GM12878 (cell line): Measurements from ENCODE around the gene TMCC3. TPM values are rescaled to one million over a fixed set of nuclear protein-coding genes. Genes with fewer than 3 reads are reported as not detected.

Source experiments
- ATAC-seq: fragments of 200-7000 bp; cut with Tn5 transposase; 3 replicates; pipeline ENCODE4 v1.9.1; 2020; ENCODE audit warnings: mild to moderate bottlenecking, moderate library complexity
- BruUV-seq: library from RNA; stranded (reverse); fragments of 400-500 nt; replicated peaks from 2 replicates; lab custom pipeline; 2021; lab: Mats Ljungman, UMichigan
- CTCF ChIA-PET: fragments of 300-600 bp; sonication (Branson Sonifier 250); formaldehyde crosslinking; extraction: SDS; loops from one replicate; lab custom pipeline; 2021; ENCODE audit warnings: inconsistent platforms; lab: Yijun Ruan, JAX
- POLR2A ChIA-PET: fragments of 350-600 bp; formaldehyde crosslinking; extraction: SDS; loops from one replicate; lab custom pipeline; 2021; ENCODE audit warnings: inconsistent platforms; lab: Charles Lee
- RAD21 ChIA-PET: fragments of 300-600 bp; sonication (Branson Sonifier 250); formaldehyde crosslinking; loops from one replicate; lab custom pipeline; 2023; ENCODE audit warnings: antibody characterized with exemption; ENCODE audit not compliant: unreplicated experiment; lab: Charles Lee
- SMC1A ChIA-PET: fragments of 300-600 bp; sonication (Branson Sonifier 250); formaldehyde crosslinking; loops from one replicate; lab custom pipeline; 2023; ENCODE audit not compliant: unreplicated experiment, uncharacterized antibody; lab: Charles Lee
- DNase-seq: peaks from one replicate; pipeline ENCODE4 v3.0.0-alpha.2; 2011; ENCODE audit warnings: low read depth, low spot score
- FAIRE-seq: peaks from 3 replicates; lab custom pipeline; 2011; peaks lifted over from hg19 to GRCh38; lab: Jason Lieb, UNC
- H2AFZ ChIP-seq: 2 replicates; pipeline ENCODE4 v1.6.0; 2011; ENCODE audit warnings: low read depth, low read length, control low read depth; ENCODE audit not compliant: control insufficient read depth
- H3K27ac ChIP-seq: 2 replicates; pipeline ENCODE4 v1.5.1; 2011; ENCODE audit warnings: control low read depth; ENCODE audit not compliant: control insufficient read depth, insufficient read depth
- H3K27me3 ChIP-seq, 2 experiments: replicated peaks in 1 of 2; 2 replicates each; pipeline versions ENCODE4 v1.6.0 to v1.6.1; 2011; ENCODE audit warnings: low read length in 1 of 2; ENCODE audit not compliant: control insufficient read depth in 2 of 2, insufficient read depth in 2 of 2
- H3K36me3 ChIP-seq, 2 experiments: 2 replicates each; pipeline ENCODE4 v1.5.1; 2011; ENCODE audit warnings: low read length in 1 of 2; ENCODE audit not compliant: control insufficient read depth in 2 of 2, insufficient read depth in 2 of 2
- H3K4me1 ChIP-seq: 2 replicates; pipeline ENCODE4 v1.6.1; 2011; ENCODE audit warnings: mild to moderate bottlenecking, low read length, moderate library complexity, mixed read lengths; ENCODE audit not compliant: control insufficient read depth, insufficient read depth
- H3K4me2 ChIP-seq: 2 replicates; pipeline ENCODE4 v1.6.0; 2011; ENCODE audit warnings: control low read depth; ENCODE audit not compliant: control insufficient read depth, insufficient read depth
- H3K4me3 ChIP-seq: fragments of 200-600 bp; sonication (generic); 2 replicates; pipeline ENCODE4 v1.5.1; 2016
- H3K79me2 ChIP-seq: 2 replicates; pipeline ENCODE4 v1.6.0; 2011; ENCODE audit warnings: low read length; ENCODE audit not compliant: control insufficient read depth, insufficient read depth
- H3K9ac ChIP-seq: 2 replicates; pipeline ENCODE4 v1.8.0; 2011; ENCODE audit warnings: low read length, control low read depth, mixed read lengths; ENCODE audit not compliant: control insufficient read depth, insufficient read depth
- H3K9me3 ChIP-seq: replicated peaks from 3 replicates; pipeline ENCODE4 v1.5.1; 2011; ENCODE audit warnings: mild to moderate bottlenecking, low read length; ENCODE audit not compliant: control insufficient read depth, insufficient read depth
- H4K20me1 ChIP-seq: 2 replicates; pipeline ENCODE4 v1.6.0; 2011; ENCODE audit not compliant: control insufficient read depth, insufficient read depth
- ATF7 ChIP-seq: fragments of 450-650 bp; IDR thresholded peaks from 2 replicates; pipeline ENCODE4 v1.6.1; 2016; ENCODE audit warnings: low read depth, mild to moderate bottlenecking
- BHLHE40 ChIP-seq, 2 experiments: fragments of 450-650 bp in 1 of 2; IDR thresholded peaks; 2 replicates each; pipeline ENCODE4 v1.6.1; 2011 to 2017; ENCODE audit warnings: low read depth in 2 of 2, borderline replicate concordance in 1 of 2, improper control_type of control experiment in 1 of 2, low read length in 1 of 2, mild to moderate bottlenecking in 1 of 2
- CREB1 ChIP-seq: IDR thresholded peaks from 2 replicates; pipeline ENCODE4 v1.6.1; 2012; ENCODE audit warnings: low read depth, mild to moderate bottlenecking, inconsistent platforms
- EED ChIP-seq: sonication (generic); IDR thresholded peaks from 2 replicates; pipeline ENCODE4 v1.6.1; 2016; ENCODE audit warnings: antibody characterized with exemption, low read depth
- ETV6 ChIP-seq, 2 experiments: fragments of 450-650 bp in 1 of 2; IDR thresholded peaks in 1 of 2; conservative IDR thresholded peaks in 1 of 2; 2 replicates each; pipeline ENCODE4 v1.6.1; 2014; ENCODE audit warnings: antibody characterized with exemption in 1 of 2, borderline replicate concordance in 1 of 2, low read depth in 1 of 2, mild to moderate bottlenecking in 1 of 2, moderate library complexity in 1 of 2
- IKZF1 ChIP-seq: fragments of 450-650 bp; conservative IDR thresholded peaks from 2 replicates; pipeline ENCODE4 v1.6.1; 2017; ENCODE audit warnings: antibody characterized with exemption, mild to moderate bottlenecking
- IKZF2 ChIP-seq, 2 experiments: fragments of 450-650 bp; IDR thresholded peaks; 2 replicates each; pipeline ENCODE4 v1.6.1; 2017; ENCODE audit warnings: mild to moderate bottlenecking in 2 of 2, moderate library complexity in 2 of 2
- MTA2 ChIP-seq: fragments of 450-650 bp; IDR thresholded peaks from 2 replicates; pipeline ENCODE4 v1.6.1; 2016; ENCODE audit warnings: low read depth, mild to moderate bottlenecking, moderate library complexity
- NR2F1 ChIP-seq: fragments of 450-650 bp; conservative IDR thresholded peaks from 2 replicates; pipeline ENCODE4 v1.6.1; 2017; ENCODE audit warnings: mild to moderate bottlenecking
- POU2F2 ChIP-seq: IDR thresholded peaks from 3 replicates; pipeline ENCODE4 v1.6.1; 2011; ENCODE audit warnings: low read depth, mild to moderate bottlenecking, low read length, borderline replicate concordance
- RCOR1 ChIP-seq: conservative IDR thresholded peaks from 2 replicates; pipeline ENCODE4 v1.6.1; 2012; ENCODE audit warnings: low read depth, low read length, improper control_type of control experiment
- RUNX3 ChIP-seq: IDR thresholded peaks from 2 replicates; pipeline ENCODE4 v1.6.1; 2012; ENCODE audit warnings: low read length, inconsistent platforms
- SPI1 ChIP-seq: IDR thresholded peaks from 2 replicates; pipeline ENCODE4 v1.6.1; 2011; ENCODE audit warnings: low read depth, mild to moderate bottlenecking, low read length, moderate library complexity, borderline replicate concordance; ENCODE audit not compliant: insufficient read depth
- YY1 ChIP-seq: IDR thresholded peaks from 2 replicates; pipeline ENCODE4 v1.6.1; 2011; ENCODE audit warnings: low read depth, mild to moderate bottlenecking, low read length
- WGBS: methylation state at CpG from one replicate; pipeline ENCODE4 v1.1.6; 2016; ENCODE audit warnings: low lambda C conversion rate; ENCODE audit not compliant: insufficient replicate concordance, insufficient coverage; ENCODE audit errors: missing lambda C conversion rate; 5-methylcytosine and 5-hydroxymethylcytosine counted together
- in situ Hi-C: fragments of 300-500 bp; cut with MboI; formaldehyde crosslinking; loops from 9 replicates; pipeline ENCODE4 v1.14.3; 2018; ENCODE audit warnings: mixed read lengths
- intact Hi-C: fragments of 100-400 bp; cut with micrococcal nuclease; formaldehyde crosslinking; loops from one replicate; pipeline ENCODE4 v1.14.2; 2022; ENCODE audit not compliant: unreplicated experiment
- polyA plus RNA-seq, 11 experiments: library from polyadenylated mRNA; depleted of rRNA in 4 of 11; unstranded in 6 of 11; stranded (reverse) in 5 of 11; fragments of >200 nt; fragmentation: Nextera tagmentation in 4 of 11; fragmentation: Illumina TruSeq in 1 of 11; extraction: Ambion mirVana in 4 of 11; extraction: Trizol in 1 of 11; gene quantifications; 1 replicate in 1 of 11; 2 replicates in 10 of 11; pipeline versions ENCODE4 v1.2.1 to v1.2.3, GENCODE V29; 2011 to 2016; ENCODE audit warnings: inconsistent platforms in 2 of 11, missing spikeins in 2 of 11, low read depth in 1 of 11
- total RNA-seq, 4 experiments: library from RNA; depleted of rRNA in 3 of 4; stranded (reverse); fragments of >200 nt in 3 of 4; fragmentation: Illumina TruSeq in 1 of 4; extraction: Trizol in 1 of 4; gene quantifications; 2 replicates each; pipeline versions ENCODE4 v1.2.1 to v1.2.3, GENCODE V29; 2013 to 2021
- TF ChIP-seq, protein P1 (sequence below): IDR thresholded peaks from 2 replicates; pipeline ENCODE4 v1.6.1; 2012; ENCODE audit warnings: low read depth, low read length, improper control_type of control experiment

Gene TMCC3
- total and polyA plus RNA-seq, 10 of the 15 experiments (the other 5 are each of a cell fraction or from before 2014, with no cell fraction given), result 5.8 to 29.8 (median 12.6) TPM

DNA sequence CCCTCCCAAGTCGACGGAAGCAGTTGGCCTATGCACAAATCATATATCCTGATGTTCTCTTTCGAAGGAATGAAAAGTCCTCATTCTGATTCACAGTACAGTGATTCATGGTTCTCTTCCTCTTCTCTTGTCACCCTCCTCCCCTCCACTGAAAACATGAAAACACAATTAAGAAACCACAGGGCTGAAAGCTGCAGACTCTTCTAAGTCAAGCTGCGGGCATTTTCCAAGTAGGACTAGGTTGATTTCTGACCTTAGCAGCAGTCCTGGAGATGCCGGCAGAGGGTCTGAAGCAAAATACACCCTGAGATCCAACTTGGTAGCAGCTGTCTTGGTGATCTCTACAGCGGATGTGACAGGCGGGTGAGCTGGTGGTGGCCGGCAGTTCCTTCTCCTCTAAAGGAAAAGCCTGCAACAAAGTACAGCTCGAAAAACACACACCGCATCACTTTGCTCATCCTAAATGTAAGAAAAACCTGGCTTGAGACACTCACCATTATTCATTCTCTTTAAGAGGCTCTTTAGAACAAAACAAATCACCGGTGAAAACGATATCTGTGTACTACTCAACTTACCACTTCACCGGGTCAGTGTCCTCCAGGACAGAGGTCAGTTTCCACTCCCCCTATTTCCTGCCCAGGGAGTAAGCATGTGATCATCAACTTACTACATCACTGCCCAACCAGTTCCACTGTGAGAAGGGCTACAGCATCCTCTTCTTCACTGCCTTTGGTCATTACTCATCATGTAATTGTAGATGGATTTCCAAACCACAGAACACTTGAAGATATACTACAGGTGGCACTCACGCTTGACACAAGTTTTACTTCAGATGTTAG is 6.0 kb downstream of the TMCC3 start:
- 22% methylated on average over 14 of the region's 14 CpGs for WGBS
- Histone ChIP-seq H3K4me1 (peaks cover 30% of the 10 kb centered on the region), H2AFZ (no peak overlapping the region), H4K20me1 (0 out of 2 replicates have a peak, but pooled peaks cover 3% of the 10 kb centered on the region), H3K4me2 (peak overlapping the region; percentile 46), H3K27ac (peak overlapping the region; percentile 9; the same call in 1 of the 2 replicates), H3K27me3 (no peaks in the 10 kb centered on the region), H3K9ac (no peak overlapping the region), H3K9me3 (no peaks in the 10 kb centered on the region), H3K4me3 (no peak overlapping the region), H3K79me2 (peaks cover 10% of the 10 kb centered on the region), H3K36me3 (no peaks in the 10 kb centered on the region)
- TF ChIP-seq NR2F1 (peak; percentile 54; the same call in 1 of the 2 replicates), RCOR1 (no peak), BHLHE40 (IDR thresholded peaks at IDR 0.05; ENCODE audit: borderline replicate concordance in 1 of 2, low read depth in 2 of 2, low read length in 1 of 2) (no peak), ETV6 (conservative IDR thresholded peaks at IDR 0.05 in 1 of 2, IDR thresholded peaks at IDR 0.05 in 1 of 2; ENCODE audit: borderline replicate concordance in 1 of 2, low read depth in 1 of 2) (peak in 1 of 2 experiments; percentile 13; a peak in 1 of 4 replicates), CREB1 (peak; percentile 48; the same call in 1 of the 2 replicates), YY1 (no peak), EED (0 out of 2 replicates have a peak, but pooled peaks have one; percentile 10), RUNX3 (peak; percentile 66), SPI1 (0 out of 2 replicates have a peak, but pooled peaks have one; percentile 18), POU2F2 (no peak), MTA2 (0 out of 2 replicates have a peak, but pooled peaks have one; percentile 23), IKZF2 (IDR thresholded peaks at IDR 0.05) (peak in 1 of 2 experiments; percentile 42; a peak in 2 of 4 replicates), IKZF1 (peak; percentile 37; the same call in 1 of the 2 replicates), ATF7 (0 out of 2 replicates have a peak, but pooled peaks have one; percentile 4)
- TF ChIP-seq, protein P1, sequence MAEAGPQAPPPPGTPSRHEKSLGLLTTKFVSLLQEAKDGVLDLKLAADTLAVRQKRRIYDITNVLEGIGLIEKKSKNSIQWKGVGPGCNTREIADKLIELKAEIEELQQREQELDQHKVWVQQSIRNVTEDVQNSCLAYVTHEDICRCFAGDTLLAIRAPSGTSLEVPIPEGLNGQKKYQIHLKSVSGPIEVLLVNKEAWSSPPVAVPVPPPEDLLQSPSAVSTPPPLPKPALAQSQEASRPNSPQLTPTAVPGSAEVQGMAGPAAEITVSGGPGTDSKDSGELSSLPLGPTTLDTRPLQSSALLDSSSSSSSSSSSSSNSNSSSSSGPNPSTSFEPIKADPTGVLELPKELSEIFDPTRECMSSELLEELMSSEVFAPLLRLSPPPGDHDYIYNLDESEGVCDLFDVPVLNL, result no peak
- ChIA-PET CTCF (interaction anchor here (0.8 to 1.6 kb wide), 7 partner anchors 21 to 231 kb away, joined by 3 to 6 read pairs (median 3); no protein-coding TSS in a partner anchor), RAD21 (interaction anchor here (0.9 to 9.0 kb wide), 4 partner anchors 8 to 173 kb away, joined by 3 to 68 read pairs (median 4); no protein-coding TSS in a partner anchor), POLR2A (interaction anchor here (0.6 to 1.3 kb wide), 4 partner anchors 21 to 119 kb away, joined by 3 to 8 read pairs (median 6); no protein-coding TSS in a partner anchor), SMC1A (interaction anchor here (0.8 to 2.8 kb wide), 9 partner anchors 21 to 231 kb away, joined by 3 to 23 read pairs (median 4); no protein-coding TSS in a partner anchor)
- peak; percentile 49 for DNase-seq
- in situ Hi-C loops (no loop called here), intact Hi-C loops (loop anchor here (5.0 to 10.0 kb wide), 2 partner anchors 82 to 120 kb away; no protein-coding TSS in a partner anchor)
- FAIRE-seq, result no peak
- ATAC-seq, result peak; percentile 76
- BruUV-seq, result TSS peak; percentile 21
